Calu3 (cell line): ENCODE data around the gene MCMBP. TPM values are rescaled to one million over a fixed set of nuclear protein-coding genes. Genes with fewer than 3 reads are reported as not detected.
"Not testable (repeated sequence)": the region's sequence is repeated elsewhere in the genome, so short reads cannot be mapped to it uniquely, and the experiment has no call there.

Experiments used
- BruUV-seq: library from RNA; stranded (reverse); fragments of 400-500 nt; replicated peaks from 2 replicates; lab custom pipeline; 2021; lab: Mats Ljungman, UMichigan
- CTCF ChIA-PET: fragments of 300-600 bp; sonication (Branson Sonifier 250); formaldehyde crosslinking; loops from one replicate; lab custom pipeline; 2022; ENCODE audit warnings: antibody characterized with exemption; lab: Charles Lee
- DNase-seq: peaks from one replicate; pipeline ENCODE4 v3.0.0; 2022
- H3K27ac Mint-ChIP-seq: one replicate; pipeline ENCODE4 v1.8.0; 2022; ENCODE audit warnings: mixed read lengths; ENCODE audit not compliant: unreplicated experiment
- H3K27me3 Mint-ChIP-seq: one replicate; pipeline ENCODE4 v1.8.0; 2022; ENCODE audit warnings: mixed read lengths; ENCODE audit not compliant: unreplicated experiment
- H3K36me3 Mint-ChIP-seq: one replicate; pipeline ENCODE4 v1.8.0; 2022; ENCODE audit warnings: mild to moderate bottlenecking, moderate library complexity, mixed read lengths; ENCODE audit not compliant: insufficient read depth, unreplicated experiment
- H3K4me1 Mint-ChIP-seq: one replicate; pipeline ENCODE4 v1.8.0; 2022; ENCODE audit warnings: mild to moderate bottlenecking, low read depth, mixed read lengths; ENCODE audit not compliant: unreplicated experiment
- H3K4me3 Mint-ChIP-seq: one replicate; pipeline ENCODE4 v1.8.0; 2022; ENCODE audit warnings: mild to moderate bottlenecking, low read depth, moderate library complexity, mixed read lengths; ENCODE audit not compliant: unreplicated experiment
- H3K9me3 Mint-ChIP-seq: one replicate; pipeline ENCODE4 v1.8.0; 2022; ENCODE audit warnings: low read depth, mixed read lengths; ENCODE audit not compliant: unreplicated experiment
- CTCF ChIP-seq: fragments of 200-600 bp; IDR thresholded peaks from one replicate; pipeline ENCODE4 v1.8.0; 2022; ENCODE audit warnings: antibody characterized with exemption; ENCODE audit not compliant: unreplicated experiment
- intact Hi-C: fragments of 100-400 bp; cut with micrococcal nuclease; formaldehyde crosslinking; loops from one replicate; pipeline ENCODE4 v1.10.0; 2022; ENCODE audit not compliant: unreplicated experiment
- total RNA-seq: library from RNA; stranded (reverse); gene quantifications from 2 replicates; pipeline ENCODE4 v1.2.3, GENCODE V29; 2022

MCMBP gene
- total RNA-seq, 1 experiment from 2014 or later = 40.3 TPM

- H3K27me3 Mint-ChIP-seq = no peaks in the 10 kb centered on the region
- H3K36me3 Mint-ChIP-seq = peaks cover 34% of the 10 kb centered on the region
- TF ChIP-seq CTCF = no peak
- BruUV-seq = TSS peak; percentile 78
- peak within 1 kb of the TSS; percentile 78 for H3K4me3 Mint-ChIP-seq
- peak; percentile 89 for DNase-seq
- peak within 1 kb of the TSS; percentile 68 for H3K27ac Mint-ChIP-seq
- CTCF ChIA-PET = interaction anchor here (0.8 kb wide), 1 partner anchor 19 kb away, joined by 3 read pairs; the partner anchor contains the start of gene MCMBP
- peaks cover 41% of the 10 kb centered on the region for H3K4me1 Mint-ChIP-seq
- intact Hi-C loops = no loop called here
- no peaks in the 10 kb centered on the region for H3K9me3 Mint-ChIP-seq
These were observed 19.8 kb upstream of the MCMBP start, which contains the start of gene SEC23IP for GRCh38 chr10:119892188-119893065. SEC23IP (plus strand) TSS chr10:119892730; CDS start chr10:119892783, 53 bp downstream.

- Mint-ChIP-seq H3K36me3 (peaks cover 34% of the 10 kb centered on the region), H3K4me1 (peaks cover 35% of the 10 kb centered on the region), H3K4me3 (peak overlapping the region; percentile 78), H3K27ac (peak overlapping the region; percentile 68)
- CTCF ChIA-PET = interaction anchor here (0.8 kb wide), 1 partner anchor 19 kb away, joined by 3 read pairs; the partner anchor contains the start of gene MCMBP
- intact Hi-C loops, BruUV-seq, H3K27me3 Mint-ChIP-seq, H3K9me3 Mint-ChIP-seq, DNase-seq: not testable (repeated sequence)
These were observed 19.2 kb upstream of the MCMBP start for GRCh38 chr10:119891849-119892187.

GRCh38 chr10:119890307-119890706, 17.7 kb upstream of the MCMBP start:
- BruUV-seq, CTCF ChIA-PET, DNase-seq, H3K9me3 Mint-ChIP-seq, H3K27me3 Mint-ChIP-seq, H3K4me3 Mint-ChIP-seq, intact Hi-C loops, H3K27ac Mint-ChIP-seq: not testable (repeated sequence)
- H3K36me3 Mint-ChIP-seq = peaks cover 24% of the 10 kb centered on the region
- H3K4me1 Mint-ChIP-seq = peaks cover 20% of the 10 kb centered on the region

GRCh38 chr10:119889201-119889600, 16.6 kb upstream of the MCMBP start:
- H3K36me3 Mint-ChIP-seq = peaks cover 13% of the 10 kb centered on the region
- H3K9me3 Mint-ChIP-seq, BruUV-seq, DNase-seq, H3K4me3 Mint-ChIP-seq, H3K27ac Mint-ChIP-seq, intact Hi-C loops, CTCF ChIA-PET, H3K27me3 Mint-ChIP-seq, H3K4me1 Mint-ChIP-seq: not testable (repeated sequence)

GRCh38 chr10:119888715-119889114, 16.1 kb upstream of the MCMBP start:
- CTCF ChIA-PET, intact Hi-C loops, BruUV-seq: not testable (repeated sequence)

GRCh38 chr10:119886070-119886469, 13.4 kb upstream of the MCMBP start:
- H3K4me1 Mint-ChIP-seq, H3K27ac Mint-ChIP-seq, H3K9me3 Mint-ChIP-seq, H3K27me3 Mint-ChIP-seq, H3K4me3 Mint-ChIP-seq, BruUV-seq, CTCF ChIA-PET, H3K36me3 Mint-ChIP-seq, DNase-seq, intact Hi-C loops: not testable (repeated sequence)

More at GRCh38 chr10:119888715-119889114, 16.1 kb upstream of the MCMBP start:
- peaks cover 13% of the 10 kb centered on the region for H3K36me3 Mint-ChIP-seq
- DNase-seq, H3K4me3 Mint-ChIP-seq, H3K9me3 Mint-ChIP-seq, H3K27me3 Mint-ChIP-seq, H3K27ac Mint-ChIP-seq, H3K4me1 Mint-ChIP-seq: not testable (repeated sequence)

GRCh38 chr10:119883901-119884611, 11.4 kb upstream of the MCMBP start:
- H3K4me3 Mint-ChIP-seq, H3K4me1 Mint-ChIP-seq, H3K27me3 Mint-ChIP-seq, BruUV-seq, H3K9me3 Mint-ChIP-seq, intact Hi-C loops, H3K36me3 Mint-ChIP-seq, DNase-seq, CTCF ChIA-PET, H3K27ac Mint-ChIP-seq: not testable (repeated sequence)
